GM20431 (cell line): ENCODE data around the gene MYO1E.

Source experiments
- in situ Hi-C: fragments of 300-500 bp; cut with MseI, MboI; formaldehyde crosslinking; loops from one replicate; pipeline ENCODE4 v1.15.0; 2020; ENCODE audit warnings: low sequenced_read_pairs; ENCODE audit not compliant: unreplicated experiment

Gene MYO1E

DNA sequence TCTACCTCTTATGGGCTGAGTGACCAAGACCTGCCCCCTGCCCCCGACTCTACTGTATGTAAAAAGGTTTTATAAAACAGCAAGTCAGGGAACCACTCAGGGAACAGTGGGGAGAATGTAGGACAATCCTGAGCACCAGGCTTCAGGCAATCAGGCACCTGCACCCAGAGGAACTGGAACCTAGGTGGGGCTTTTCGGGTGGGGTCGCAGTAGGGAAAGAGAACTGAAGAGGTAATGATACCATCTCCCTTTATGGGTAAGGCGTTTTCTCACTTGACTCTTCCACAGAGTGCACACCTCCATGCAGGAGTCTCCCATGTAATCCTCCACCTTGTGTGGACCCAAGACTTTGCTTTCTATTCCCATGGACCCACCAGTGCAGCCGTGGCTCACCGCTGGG lies 45.8 kb downstream of the MYO1E start:
- in situ Hi-C loops: no loop called here

DNA sequence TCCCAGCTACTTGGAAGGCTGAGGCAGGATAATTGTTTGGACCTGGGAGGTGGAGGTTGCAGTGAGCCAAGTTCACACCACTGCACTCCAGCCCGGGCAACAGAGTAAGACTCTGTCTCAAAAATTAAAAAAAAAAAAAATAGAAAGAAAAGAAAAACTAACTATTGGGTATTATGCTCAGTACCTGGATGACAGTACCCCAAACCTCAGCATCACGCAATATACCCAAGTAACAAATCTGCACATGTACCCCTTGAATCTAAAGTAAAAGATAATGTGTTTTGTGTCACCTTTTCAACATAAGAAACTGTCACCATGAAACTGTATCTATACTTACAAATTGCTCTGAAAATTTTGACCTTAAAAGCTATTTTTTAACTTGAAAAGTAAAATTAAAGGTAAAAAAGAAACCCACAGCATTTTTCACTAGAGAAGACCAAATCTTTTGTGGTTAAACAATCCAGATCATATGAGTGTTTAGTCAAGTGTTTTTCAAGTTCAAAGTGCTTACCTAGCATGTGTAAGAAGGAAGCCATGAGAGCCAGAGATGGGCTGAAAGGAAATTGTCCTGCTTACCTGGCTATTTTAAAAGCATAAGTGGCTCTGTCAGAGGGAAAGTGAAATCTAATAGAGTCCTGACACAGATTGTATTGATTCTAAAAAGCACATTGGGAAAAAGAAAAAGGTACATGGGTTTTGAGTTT lies 50.5 kb downstream of the MYO1E start:
- in situ Hi-C loops: no loop called here

- in situ Hi-C loops: no loop called here
Measured at GRCh38 chr15:59321000-59321689, 51.5 kb downstream of the MYO1E start.

- in situ Hi-C loops: no loop called here
Measured at GRCh38 chr15:59317211-59317610, 55.5 kb downstream of the MYO1E start.

GRCh38 chr15:59315914-59316451 lies 56.7 kb downstream of the MYO1E start:
- in situ Hi-C loops: no loop called here

- in situ Hi-C loops: no loop called here
Measured at GRCh38 chr15:59313641-59314332, 58.9 kb downstream of the MYO1E start.

GRCh38 chr15:59312205-59312604 lies 60.5 kb downstream of the MYO1E start:
- in situ Hi-C loops: no loop called here

DNA sequence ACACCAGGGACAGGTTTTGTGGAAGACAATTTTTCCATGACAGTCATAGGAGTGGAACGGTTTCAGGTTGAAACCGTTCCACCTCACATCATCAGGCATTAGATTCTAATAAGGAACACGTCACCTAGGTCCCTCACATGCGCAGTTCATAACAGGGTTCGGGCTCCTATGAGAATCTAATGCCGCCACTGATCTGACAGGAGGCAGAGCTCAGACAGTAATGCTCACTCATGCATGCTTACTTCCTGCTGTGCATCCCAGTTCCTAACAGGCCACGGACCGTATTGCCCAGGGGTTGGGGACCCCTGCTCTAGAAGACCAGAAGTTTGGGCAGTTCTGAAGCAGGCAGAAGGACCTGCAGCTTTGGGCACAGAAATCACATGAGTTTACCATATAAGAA lies 61.5 kb downstream of the MYO1E start:
- in situ Hi-C loops: no loop called here

DNA sequence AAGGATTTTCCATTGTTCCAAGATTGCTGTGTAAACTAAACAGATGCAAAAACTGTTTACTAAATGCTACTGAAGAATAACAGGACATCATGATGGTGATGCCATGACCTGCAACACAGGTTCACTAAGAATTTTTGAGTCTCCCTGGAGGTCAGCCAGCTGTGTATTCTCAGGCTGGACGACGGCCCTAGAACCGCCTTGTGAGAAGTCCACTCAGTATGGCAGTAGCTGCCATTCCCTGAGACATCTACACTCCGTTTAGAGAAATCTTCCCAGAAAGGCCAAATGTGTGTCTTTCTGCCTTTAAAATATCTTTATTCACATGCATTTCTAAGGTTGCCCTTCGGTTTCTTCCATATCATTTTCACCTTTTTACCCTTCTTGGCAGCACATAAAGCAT lies 63.3 kb downstream of the MYO1E start:
- in situ Hi-C loops: no loop called here

GRCh38 chr15:59307165-59307537 lies 65.5 kb downstream of the MYO1E start:
- in situ Hi-C loops: no loop called here

DNA sequence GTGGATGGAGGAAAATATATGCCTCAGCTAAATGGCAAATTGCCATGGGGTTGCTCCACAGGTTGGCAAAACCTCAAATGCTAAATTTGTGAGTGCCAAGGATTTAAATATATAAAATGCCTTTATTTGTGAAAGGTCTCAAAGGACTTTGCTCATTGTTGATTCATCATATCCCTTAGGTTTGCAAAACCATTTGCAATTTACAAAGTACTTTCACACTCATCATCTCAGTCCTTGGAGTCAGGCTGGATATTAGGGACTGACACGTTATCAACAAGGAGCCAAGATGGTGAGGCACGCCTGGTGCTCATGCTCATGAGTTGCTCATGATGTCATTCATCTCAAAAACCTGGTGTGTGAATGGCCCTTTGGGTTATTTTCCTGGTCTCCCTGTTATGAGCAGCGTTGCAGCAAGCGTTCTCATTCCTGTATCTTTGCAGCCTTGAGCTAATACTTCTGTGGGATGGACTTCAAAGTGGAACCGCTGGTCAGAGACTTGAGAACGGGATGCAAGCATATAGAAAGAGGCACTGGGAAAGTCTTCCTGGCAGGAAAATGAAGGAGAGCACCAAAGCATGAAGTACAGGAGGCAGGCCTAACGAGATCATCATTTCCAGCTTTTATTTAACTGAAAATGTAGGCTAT lies 66.0 kb downstream of the MYO1E start:
- in situ Hi-C loops: no loop called here

DNA sequence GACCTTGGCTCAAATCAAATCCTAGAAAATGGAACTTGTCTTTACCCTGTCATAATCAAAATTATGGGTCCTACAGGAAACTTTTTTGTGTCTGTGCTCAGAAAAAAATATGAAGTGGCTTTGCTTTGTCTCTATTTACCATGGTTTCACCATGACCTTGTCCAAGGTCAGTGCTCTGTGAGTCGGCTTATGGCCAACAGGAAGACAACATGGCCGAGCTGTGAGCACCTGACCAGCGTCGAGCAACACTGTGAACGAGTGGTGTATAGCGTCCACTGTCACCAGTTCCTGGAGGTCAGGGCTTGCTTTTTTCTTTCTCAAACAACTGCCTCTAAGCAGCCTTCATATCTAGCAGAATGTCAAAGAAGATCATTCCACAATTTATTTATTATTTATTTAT lies 67.9 kb downstream of the MYO1E start:
- in situ Hi-C loops: no loop called here

DNA sequence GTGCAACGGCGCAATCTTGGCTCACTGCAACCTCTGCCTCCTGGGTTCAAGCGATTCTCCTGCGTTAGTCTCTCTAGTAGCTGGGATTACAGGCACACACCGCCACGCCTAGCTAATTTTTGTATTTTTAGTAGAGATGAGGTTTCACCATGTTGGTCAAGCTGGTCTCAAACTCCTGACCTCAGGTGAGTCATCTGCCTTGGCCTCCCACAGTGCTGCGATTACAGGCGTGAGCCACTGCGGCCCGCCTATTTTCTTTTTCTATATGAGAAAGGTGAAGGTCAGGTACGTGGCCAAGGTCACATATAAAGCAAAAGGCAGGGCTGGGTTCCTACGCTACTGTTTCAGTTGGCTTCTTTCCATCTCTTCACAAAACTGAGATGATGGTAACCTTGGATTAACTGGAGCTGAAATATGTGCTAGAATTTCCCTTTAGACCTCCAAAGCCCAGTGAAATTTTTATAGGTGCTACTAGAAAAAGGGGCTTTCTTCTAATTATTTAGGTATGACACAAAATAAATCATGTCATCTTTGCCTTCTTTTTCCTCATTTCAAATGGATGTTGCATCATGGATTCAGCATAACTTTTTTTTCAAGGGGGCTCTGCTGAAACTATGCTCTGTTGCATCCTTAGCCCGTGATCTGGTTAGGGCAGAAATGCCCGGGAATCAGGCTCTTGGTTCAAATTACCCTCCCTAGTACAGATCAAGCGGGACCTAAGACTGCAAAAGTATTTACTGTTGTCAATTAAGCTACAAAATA lies 68.5 kb downstream of the MYO1E start:
- in situ Hi-C loops: no loop called here

- in situ Hi-C loops: no loop called here
Measured at GRCh38 chr15:59303633-59304032, 69.0 kb downstream of the MYO1E start.

DNA sequence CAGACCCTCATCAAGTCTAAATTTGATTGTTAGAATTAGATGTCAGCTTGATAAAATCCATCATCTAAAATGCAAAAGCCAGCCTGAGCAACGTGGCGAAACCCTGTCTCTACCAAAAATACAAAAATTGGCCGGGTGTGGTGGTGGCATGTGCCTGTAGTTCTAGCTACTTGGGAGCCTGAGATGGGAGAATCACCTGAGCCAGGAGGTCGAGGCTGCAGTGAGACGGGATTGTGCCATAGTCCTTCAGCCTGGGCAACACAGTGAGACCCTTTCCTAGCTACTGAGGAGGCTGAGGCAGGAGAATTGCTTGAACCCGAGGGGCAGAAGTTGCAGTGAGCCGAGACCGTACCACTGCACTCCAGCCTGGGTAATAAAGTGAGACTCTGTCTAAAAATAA lies 69.5 kb downstream of the MYO1E start:
- in situ Hi-C loops: no loop called here

DNA sequence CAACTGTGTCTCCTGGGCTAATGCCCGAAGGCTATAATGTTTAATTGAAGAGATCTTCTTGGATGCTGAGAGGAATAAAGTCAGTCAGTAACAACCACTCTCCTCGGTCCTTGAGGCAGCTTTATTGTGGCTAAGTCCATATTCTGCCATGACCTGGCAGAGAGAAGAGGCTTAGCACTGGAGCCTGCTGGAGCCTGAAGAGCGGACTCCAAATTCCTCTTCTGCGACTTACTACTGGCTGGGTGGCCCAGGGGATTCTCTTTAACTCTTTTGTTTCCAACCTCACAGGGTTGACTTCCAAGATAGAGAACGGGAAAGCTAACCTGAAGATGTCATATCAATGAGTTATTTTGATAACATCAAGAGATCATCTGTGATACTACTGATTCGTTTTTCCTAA lies 71.1 kb downstream of the MYO1E start:
- in situ Hi-C loops: no loop called here

GRCh38 chr15:59300618-59301139 lies 72.0 kb downstream of the MYO1E start:
- in situ Hi-C loops: no loop called here

- in situ Hi-C loops: no loop called here
Measured at GRCh38 chr15:59299929-59300617, 72.6 kb downstream of the MYO1E start.

- in situ Hi-C loops: no loop called here
Measured at GRCh38 chr15:59298854-59299250, 73.8 kb downstream of the MYO1E start.
